Hepatocyte (in vitro differentiated cells): ENCODE data around the gene EFNB3.

Experiments used
- CTCF ChIP-seq: fragments of 200-600 bp; sonication (generic); IDR thresholded peaks from 2 replicates; pipeline ENCODE4 v1.5.1; 2016; ENCODE audit warnings: antibody characterized with exemption, mild to moderate bottlenecking; ENCODE audit not compliant: poor library complexity
- EZH2 ChIP-seq: fragments of 200-600 bp; sonication (generic); IDR thresholded peaks from 2 replicates; pipeline ENCODE4 v1.6.1; 2016; ENCODE audit warnings: antibody characterized with exemption, mild to moderate bottlenecking, borderline replicate concordance

- no peak for TF ChIP-seq CTCF
- no peak for TF ChIP-seq EZH2
Observed at GRCh38 chr17:7717756-7718350, 12.9 kb downstream of the EFNB3 start.
